CD4-positive, alpha-beta T cell treated with Interleukin-2 at 100 ng/mL for 4 hours (primary cell): ENCODE results near the gene ESYT1.

ENCODE experiments used
- DNase-seq: peaks from one replicate; pipeline ENCODE4 v3.0.0-alpha.2; 2020; ENCODE audit warnings: low spot score

Gene ESYT1

DNA sequence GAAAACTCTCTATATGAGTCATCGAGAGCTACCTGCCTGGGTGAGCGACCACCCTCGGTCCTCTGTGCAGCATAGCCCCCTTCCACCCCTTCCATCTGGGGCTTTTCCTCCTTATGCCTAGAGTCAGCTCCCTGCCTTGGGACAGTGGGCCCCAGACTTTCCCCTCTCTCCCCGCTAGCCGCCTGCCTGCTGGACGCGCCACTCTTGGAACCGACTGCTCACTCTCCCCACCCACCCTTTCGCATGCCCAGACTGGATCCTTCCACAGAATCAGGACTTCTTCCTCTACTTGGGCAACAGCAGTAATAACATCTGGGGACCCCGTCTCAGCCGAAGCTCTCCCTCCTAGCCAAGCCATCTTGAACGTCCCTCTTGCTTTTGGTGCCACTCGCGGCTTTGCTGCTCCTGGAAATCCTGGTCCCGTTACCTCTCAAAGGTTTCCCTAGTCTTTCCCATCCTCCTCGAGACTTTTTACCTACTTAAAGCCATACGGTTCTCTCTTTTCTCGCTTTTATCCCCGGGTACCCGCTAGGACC lies 671 bp downstream of the ESYT1 start:
- DNase-seq, result no peak

DNA sequence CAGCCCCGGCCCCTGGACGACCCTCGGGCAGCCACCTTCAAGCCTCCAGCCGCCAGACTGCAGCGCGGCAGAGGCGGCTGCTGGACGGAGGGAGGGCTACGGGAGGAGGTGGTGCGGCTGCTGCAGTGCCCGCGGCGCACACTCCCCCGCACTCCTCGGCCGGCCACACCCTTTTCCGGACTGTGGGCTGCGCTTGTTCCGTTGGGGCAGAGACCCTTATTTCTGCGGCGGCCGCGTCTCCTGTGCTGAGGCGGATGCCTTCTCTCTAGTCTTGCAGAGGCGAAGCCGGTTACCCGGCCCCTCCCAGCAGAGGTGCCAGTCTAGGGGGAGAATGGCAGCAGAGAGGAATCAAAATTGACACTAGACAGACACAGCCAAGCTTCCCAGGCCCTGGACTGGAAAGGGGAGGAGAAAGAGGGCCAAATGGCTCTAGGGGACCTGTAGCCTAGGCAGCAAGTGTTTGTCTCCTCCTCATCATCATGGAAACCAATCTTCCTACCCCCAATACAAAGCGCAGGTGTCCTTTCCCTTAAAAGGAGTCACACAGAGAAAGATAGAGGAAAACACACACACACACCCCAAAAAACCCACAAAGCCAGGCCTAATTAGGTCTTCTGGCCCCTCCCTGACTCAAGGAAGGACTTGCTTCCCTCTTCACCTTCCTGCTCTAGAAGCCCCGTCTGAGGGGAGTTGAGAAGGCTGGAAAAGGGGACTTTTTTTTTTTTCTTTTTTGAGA lies 1.3 kb downstream of the ESYT1 start:
- DNase-seq, result peak; percentile 83

DNA sequence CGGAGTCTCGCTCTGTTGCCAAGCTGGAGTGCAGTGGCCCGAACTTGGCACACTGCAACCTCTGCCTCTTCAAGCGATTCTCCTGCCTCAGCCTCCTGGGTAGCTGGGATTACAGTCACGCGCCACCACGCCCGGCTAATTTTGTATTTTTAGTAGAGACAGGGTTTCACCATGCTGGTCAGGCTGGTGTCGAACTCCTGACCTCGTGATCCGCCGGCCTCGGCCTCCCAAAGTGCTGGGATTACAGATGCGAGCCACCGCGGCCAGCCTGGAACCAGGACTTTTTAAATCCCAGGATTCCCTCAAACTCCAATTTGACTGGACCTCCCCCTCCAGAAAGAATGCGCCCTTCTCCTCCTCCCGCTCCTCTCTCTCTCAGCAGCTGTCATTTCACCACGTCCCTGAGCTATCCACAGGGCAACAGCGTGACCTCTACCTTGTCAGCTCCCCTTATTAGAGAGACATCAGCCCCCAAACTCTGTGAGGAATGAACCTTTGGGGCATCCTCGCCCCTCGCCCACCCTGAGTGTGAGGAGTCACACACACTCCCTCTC lies 2.0 kb downstream of the ESYT1 start:
- no peak for DNase-seq

DNA sequence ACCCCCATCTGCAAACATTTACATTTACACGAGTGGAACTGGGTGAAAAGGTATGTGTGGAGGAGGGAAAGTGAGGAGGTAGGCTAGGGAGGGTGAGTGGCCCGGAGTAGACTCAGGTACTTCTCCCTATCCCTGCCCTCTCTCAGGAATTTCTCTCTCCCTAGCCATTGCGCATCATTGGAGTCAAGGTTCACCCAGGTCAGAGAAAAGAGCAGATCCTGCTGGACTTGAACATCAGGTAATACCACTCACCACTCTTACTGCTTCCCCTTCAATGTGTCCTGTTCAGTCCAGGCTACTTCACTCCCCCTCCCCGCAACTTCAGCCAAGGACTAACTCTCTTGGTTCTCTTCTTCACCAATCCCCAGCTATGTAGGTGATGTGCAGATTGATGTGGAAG lies 2.8 kb downstream of the ESYT1 start:
- DNase-seq, result no peak

DNA sequence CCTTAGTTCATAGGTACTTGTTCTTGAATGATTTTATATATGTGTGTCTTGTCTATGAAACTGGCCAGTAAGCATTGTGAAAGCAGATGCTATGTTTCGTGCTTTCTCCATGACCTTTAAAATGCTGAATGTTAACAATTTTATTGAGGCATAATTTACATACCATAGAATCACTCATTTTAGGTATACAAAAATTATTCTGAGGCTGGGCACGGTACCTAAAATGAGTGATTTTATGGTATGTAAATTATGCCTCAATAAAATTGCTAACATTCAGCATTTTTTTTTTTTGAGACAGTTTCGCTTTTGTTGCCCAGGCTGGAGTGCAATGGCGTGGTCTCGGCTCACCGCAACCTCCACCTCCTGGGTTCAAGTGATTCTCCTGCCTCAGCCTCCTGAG lies 6.8 kb downstream of the ESYT1 start:
- no peak for DNase-seq

DNA sequence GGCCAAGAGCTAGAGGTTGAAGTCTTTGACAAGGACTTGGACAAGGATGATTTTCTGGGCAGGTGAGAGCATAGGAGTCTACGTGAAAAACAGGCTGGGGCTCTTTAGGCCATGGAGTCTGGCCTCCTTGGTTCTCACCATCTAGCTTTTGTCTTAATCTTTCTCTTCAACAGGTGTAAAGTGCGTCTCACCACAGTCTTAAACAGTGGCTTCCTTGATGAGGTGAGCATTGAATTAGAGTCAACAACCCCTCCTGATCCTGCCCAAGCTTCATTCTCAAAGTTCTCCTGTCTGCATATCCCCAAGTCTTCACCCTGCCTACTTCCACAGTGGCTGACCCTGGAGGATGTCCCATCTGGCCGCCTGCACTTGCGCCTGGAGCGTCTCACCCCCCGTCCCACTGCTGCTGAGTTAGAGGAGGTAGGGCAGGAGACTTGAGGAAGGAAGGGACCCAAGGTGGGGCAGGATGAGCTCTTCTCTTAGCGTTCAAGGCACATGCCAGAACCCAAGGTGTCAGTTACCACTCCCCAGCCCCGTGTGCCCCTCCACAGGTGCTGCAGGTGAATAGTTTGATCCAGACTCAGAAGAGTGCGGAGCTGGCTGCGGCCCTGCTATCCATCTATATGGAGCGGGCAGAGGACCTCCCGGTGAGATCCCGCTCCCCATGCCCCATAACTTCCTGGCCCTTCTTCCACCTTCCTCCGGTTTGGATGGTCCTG lies 9.9 kb downstream of the ESYT1 start:
- no peak for DNase-seq

DNA sequence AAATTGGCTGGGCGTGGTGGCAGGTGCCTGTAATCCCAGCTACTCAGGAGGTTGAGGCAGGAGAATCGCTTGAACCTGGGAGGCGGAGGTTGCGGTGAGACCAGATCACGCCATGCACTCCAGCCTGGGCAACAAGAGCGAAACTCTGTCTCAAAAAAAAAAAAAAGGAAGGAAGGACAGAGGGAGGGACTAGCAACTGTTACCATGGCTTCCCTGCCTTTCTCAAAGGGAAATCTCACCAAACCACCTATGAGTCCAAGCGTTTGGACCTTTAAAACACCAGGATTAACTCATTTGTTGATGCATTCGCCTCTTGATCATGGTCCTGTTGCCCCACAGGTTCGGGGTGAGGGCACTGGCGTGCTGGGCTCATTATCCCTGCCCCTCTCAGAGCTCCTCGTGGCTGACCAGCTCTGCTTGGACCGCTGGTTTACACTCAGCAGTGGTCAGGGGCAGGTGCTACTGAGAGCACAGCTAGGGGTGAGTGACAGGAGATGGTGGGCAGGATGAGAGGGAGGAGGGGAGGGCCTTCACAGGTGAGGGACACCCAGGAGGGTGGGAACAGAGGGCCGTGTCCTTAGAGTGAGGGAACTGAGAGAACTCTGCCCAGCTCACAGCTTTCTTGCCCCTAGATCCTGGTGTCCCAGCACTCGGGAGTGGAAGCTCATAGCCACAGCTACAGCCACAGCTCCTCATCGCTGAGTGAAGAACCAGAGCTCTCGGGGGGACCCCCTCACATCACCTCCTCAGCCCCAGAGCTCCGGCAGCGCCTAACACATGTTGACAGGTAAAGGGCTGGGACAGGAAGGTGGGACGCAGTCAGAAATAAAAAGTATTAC lies 14.1 kb downstream of the ESYT1 start:
- no peak for DNase-seq

DNA sequence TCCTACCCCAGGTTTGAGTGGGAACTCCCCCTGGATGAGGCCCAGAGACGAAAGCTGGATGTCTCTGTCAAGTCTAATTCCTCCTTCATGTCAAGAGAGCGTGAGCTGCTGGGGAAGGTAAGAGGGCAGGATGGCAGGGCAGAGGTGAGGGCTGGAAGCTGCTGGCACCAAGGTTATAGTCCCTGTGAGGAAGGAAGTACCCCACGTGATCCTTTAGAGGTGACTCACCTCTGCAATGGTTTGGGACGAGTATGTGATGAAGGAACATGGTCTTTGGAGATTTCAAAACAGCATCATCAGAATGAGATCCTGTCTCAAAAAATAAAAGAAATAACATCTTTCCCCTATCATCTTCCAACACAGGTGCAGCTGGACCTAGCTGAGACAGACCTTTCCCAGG lies 15.2 kb downstream of the ESYT1 start:
- DNase-seq, result peak; percentile 45

DNA sequence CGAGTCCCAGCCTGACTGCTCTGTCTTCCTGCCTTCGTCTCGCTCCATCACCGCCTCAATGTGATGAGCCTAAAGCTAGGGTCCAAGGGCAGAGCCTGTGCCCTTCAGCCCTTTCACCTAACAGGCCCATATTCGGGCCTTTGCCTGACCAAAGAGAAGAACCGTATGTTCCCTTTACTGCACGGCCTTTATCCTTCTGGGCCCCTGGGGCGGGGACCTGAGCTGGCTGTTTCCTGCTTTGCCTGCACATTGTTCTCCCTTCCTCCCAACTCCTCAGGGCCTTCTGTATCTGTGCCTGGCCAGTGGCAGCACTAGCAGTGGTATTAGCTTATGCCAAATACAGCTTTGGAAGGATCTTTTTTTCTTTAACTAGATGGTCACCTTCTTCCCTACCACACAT lies 15.8 kb downstream of the ESYT1 start:
- DNase-seq, result no peak

DNA sequence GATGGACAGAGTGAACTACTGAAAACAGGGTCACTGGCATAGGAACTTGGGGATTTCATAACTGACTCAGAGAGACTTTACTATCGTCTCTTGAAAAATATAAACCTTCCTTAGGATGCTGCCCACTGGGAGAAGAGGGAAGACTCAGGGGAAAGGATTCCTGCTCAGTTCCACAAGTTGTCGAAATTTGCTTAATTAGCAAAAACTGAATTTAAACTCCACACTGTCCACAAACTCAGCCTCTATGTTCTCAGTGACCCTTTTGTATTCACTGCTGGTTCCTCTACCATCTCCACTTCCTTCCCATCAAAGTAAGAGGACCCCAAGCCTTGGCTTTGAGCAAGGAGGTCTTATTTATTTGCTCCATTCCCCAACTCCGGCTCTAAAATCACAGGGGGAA lies 17.1 kb downstream of the ESYT1 start:
- DNase-seq, result no peak

DNA sequence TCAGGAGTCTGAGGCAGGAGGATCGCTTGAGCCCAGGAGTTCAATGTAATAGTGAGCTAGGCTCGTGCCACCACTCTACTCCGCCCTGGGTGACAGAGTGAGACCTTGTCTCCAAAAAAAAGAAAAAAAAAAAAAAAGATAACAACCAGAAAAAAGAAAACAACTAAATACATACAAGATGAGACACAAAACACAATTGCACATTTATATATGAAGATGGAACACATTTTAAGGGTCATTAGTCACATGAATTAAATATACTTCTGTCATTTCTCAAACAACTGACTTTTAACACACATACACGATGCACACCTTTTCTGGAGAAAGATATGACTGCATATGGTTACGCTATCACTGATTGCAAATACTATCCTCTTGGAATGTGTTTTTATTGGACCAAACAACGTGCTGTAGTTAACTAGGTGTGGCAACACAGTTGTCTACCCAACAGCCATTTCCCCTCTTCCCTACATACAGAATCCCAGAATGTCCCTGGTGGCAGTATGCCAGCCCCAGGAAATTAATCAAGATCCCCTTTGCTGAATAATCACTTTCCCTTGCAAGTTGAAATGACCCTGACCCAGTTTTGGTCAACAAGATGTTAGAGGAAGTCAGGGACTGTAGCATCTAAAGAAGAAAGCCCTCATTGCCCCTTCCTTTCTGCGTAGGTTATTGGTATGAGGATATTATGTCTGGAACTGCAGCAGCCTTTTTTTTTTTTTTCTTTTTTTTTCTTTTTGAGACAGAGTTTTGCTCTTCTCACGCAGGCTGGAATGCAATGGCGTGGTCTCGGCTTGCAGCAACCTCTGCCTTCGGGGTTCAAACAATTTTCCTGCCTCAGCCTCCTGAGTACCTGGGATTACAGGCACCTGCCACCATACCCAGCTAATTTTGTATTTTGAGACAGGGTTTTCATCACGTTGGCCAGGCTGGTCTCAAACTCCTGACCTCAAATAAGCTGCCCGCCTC lies 18.7 kb downstream of the ESYT1 start:
- no peak for DNase-seq

DNA sequence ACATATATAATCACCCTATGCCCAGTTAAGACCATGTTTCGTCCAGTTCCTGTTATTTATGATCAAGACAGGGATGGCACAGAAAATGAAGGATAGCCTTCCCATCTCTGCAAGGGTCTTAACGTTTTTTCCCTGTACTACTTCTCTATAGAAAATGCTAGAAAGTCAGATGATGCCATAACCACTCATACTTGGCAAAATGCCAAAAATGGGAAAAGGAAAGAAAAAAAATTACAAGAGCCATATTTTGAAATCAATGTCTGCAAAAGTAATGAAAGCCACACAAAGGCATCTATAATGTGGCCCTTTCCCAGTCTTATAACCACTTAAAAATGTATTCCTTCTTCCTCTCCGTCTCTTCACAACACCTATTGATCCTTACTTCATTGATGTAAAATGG lies 22.5 kb downstream of the ESYT1 start:
- no peak for DNase-seq

DNA sequence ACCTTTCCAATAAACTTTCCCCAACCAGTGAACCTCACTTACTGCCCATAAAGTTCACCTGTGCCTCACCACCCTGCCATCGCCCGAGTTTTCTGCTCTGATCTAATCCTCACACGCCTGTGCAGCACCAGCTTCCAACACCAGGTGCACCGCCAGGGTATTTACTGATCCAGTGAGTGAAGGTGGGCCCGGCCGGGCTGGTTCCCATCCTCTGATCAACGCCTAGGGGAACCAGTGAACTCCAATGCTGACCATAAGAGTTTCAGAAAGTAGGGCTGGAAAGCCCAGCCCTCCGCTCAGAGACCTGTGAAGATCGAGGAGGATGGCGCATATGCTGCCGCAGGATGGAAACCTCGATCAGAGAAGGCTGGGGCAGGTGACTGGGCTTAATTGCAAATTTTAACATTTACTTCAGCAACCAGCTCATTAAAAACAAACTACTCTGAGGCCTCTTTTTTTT lies 23.6 kb downstream of the ESYT1 start:
- peak; percentile 70 for DNase-seq

DNA sequence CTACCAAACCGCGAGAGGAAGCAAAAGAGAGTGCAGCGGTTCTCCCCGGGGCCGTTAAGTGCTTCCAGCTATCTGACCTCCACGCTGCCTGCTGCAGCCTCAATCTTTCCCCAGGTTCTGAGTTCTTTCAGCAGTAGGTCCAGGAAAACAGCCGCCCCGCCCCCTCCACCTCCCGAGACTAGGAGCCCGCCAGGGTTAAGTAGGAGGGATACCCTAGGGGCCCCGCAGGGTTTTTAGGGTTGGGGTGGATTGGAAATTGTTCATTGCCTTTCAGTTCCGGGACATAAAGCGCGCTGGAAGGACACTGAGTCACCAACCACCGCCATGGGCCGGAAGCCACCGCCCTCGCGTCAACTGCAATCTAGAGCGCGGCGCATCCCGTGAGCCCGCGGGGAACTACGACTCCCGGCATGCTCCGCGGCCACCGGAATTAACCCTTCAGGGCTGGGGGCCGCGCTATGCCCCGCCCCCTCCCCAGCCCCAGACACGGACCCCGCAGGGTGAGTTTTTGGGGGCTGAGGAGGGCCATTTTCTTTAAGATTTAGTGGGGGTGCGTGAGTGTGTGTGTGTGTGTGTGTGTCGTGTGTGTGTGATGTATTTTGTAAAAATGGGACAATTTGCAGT lies 24.2 kb downstream of the ESYT1 start, which contains the start of gene MYL6B:
Gene MYL6B, plus strand, starts transcription at position 456 of the 624 bp plus-strand sequence. CDS start 1,332 bp downstream, outside the sequence.
- peak; percentile 93 for DNase-seq

DNA sequence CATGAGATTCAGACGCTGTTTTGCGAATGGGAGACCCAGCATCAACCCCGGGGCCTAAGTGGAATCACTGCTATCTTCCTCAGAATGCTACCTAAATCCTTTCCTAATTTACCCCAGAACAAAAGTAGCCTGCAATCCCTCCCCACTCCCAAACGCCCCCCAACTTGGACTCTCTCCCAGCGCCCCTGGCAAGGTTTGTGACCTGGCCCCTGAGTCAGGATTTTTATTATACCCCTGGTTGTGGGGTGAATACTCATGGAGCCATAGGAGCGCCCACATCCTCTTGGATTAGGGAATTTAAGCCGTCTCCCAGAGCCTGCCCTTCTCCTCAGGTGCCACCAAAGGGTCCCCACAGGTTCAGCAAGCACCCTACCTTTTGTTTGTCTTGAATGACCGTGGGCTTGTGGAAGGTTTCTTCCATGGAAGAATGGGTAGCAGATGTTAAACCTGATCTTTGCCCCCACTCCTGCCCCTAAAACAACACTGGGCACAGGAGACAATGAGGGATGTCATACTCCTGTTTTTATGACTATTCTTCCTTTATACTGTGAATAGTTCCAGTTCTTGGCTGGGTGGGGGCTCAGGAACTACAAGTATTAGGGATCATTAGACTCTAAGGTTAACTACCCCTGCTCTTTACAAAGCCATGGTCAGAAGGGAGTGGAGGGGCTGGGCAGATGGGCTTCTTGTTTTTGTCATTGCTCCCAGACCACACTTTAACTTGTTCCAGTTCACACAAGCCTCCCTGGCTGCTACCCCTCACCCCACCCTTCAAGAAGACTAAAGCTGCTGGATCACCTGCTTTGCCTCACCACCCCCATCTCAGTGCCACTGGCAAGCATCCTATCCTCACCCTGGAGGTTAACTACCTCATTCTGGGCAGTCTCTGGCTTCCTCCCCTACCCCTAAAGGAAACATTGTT lies 24.9 kb downstream of the ESYT1 start:
- no peak for DNase-seq

DNA sequence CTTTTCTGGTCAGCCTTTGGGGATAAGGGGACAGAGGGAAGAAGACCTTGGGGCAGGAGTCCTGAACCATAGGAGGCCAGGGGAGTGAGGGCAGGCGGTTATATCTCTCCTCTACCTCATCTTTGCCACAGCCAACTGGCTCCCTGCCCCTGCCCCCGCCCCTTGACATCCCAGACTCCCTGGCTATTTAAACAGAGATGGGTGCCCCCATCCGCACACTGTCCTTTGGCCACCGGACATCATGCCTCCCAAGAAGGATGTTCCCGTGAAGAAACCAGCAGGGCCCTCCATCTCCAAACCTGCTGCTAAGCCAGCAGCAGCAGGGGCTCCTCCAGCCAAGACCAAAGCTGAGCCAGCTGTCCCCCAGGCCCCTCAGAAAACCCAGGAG lies 25.6 kb downstream of the ESYT1 start:
- no peak for DNase-seq

DNA sequence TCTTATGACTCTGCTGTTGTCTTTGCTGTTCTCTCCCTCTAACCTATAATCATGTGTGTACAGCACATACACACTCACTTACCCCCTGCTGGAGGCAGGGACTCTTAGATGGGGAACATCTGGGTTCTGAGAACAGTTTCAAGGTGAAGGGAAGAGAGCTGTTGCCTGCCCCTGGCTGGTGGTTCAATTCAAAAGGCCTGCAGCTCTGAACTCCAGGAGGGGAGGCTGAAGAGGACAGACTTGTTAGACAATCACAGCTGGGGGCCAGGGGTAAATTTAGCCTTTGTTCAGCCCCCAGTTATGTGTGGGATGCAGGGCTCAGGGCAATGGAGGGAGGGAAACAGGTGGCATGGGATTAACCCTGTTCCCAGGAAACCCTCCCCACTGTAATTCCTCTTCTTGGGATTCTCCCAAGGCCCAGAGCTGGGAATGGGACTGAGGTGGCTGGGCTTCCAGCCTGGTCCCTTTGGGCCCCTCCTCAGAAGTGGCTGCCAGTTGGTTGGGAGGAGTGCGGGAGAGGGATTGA lies 26.2 kb downstream of the ESYT1 start:
- no peak for DNase-seq

DNA sequence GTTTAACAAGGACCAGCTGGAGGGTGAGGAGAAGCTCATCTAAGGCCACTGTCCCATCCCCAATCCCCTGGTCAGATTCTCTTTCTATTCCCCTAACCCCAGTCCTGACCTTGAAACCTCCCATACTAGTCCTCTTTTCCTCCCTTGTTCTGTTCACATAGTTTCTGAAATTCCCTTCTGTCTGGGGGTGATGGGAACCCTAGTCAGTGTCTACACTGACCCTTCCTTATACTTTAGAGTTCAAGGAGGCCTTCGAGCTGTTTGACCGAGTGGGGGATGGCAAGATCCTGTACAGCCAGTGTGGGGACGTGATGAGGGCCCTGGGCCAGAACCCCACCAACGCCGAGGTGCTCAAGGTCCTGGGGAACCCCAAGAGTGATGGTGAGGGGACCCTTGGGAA lies 26.8 kb downstream of the ESYT1 start:
- no peak for DNase-seq

DNA sequence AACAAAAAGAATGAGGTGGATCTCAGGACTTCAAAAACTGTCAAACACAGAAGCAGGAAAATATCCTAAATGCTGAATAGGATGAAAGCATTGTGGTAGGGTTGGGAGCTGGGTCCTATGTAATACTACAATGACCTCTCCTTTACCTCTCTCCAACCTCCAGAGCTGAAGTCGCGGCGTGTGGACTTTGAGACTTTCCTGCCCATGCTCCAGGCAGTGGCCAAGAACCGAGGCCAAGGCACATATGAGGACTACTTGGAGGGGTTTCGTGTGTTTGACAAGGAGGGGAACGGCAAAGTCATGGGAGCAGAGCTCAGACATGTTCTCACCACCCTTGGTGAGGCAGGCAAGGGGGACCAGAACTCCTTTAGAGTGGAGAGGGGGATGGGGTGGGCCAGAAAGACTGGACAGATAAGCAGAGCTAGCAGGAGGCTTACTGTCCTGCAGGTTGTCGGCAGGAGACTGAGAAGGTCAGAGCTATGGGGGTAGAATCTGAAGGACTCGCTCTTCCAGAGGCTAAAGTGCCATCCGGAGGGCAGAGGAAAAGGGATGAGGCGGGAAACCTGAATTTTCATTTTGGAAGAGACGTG lies 27.3 kb downstream of the ESYT1 start:
- no peak for DNase-seq
